NCI-H1436 treated with DMSO at 0.1 percent for 48 hours (cell line): ENCODE data around the gene FAM76B.
A peak's percentile ranks its signal among the peaks of the same experiment; 100 is the strongest.

Experiments used
- DNase-seq: peaks from one replicate; lab custom pipeline; 2025; lab: John Stamatoyannopoulos, UW

FAM76B gene

DNA sequence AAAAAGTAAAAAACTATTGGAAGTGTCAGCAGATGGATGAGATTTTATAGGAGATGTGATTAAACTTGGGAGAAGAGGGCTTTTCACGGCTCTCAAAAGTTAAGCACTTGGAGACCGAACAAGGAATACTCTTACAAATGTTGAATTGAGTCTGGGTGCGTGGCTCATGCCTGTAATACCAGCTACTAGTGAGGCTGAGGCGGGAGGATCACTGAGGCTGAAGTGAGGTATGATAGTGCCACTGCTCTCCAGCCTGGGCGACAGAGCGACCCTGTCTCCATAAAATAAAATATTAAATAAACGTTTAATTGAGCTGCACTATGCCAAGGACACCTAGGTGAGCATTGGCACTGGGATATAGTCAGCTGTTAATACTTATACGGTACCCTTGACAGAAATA, 2.6 kb upstream of the FAM76B start:
- DNase-seq: no peak

DNA sequence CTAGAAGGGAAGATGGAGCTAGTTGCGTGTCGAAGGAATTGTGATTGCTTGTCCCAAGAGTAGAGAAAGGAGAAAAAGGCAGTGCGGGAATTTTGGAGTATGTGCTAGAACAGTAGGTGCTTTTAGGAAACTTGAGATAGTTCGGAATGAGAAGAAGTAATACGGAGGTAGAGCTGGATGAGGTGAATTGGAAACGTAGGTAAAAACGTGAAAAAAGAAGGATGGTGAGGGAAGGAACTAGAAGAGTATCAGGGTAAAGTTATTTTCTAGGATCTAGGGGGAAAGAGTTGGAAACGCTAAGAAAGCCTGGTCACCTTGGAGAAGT, 2.1 kb upstream of the FAM76B start:
- DNase-seq: no peak

DNA sequence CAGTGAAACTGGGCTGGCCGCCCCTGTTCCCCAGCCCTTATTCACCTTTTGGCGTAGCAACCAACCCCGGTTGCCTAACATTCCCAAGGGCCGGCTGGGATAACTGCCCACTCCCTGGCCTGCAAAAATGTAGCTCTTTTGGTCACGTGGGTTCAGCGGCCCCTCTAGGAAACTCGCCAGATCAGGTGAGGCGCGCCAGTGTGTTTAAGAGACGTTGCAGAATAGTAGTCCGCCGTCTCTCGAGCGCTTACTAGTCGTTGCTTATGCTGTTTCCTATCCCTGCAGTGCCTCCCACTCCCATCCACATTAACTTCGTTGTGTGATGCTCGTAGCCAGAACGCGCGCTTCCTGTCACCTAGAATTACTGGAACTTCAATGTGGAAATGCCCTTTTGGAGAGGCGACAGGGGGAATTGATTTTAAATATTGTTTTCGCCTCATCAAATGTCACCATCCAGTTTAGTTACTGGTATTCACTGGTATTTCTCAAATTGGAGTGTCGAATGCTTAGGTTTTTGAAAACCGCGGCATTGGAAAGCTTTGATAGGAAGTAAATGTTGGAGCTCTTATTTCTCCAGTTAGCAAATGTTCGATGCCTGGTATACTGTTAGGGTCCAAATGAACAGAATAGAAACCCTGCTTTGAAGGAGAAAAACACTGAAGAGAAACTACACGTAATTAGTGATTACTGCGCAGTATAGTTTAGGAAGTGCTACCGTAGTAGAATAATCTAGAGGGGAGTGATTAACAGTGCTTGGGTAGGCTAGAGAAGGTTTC, 1.5 kb upstream of the FAM76B start:
- no peak for DNase-seq

DNA sequence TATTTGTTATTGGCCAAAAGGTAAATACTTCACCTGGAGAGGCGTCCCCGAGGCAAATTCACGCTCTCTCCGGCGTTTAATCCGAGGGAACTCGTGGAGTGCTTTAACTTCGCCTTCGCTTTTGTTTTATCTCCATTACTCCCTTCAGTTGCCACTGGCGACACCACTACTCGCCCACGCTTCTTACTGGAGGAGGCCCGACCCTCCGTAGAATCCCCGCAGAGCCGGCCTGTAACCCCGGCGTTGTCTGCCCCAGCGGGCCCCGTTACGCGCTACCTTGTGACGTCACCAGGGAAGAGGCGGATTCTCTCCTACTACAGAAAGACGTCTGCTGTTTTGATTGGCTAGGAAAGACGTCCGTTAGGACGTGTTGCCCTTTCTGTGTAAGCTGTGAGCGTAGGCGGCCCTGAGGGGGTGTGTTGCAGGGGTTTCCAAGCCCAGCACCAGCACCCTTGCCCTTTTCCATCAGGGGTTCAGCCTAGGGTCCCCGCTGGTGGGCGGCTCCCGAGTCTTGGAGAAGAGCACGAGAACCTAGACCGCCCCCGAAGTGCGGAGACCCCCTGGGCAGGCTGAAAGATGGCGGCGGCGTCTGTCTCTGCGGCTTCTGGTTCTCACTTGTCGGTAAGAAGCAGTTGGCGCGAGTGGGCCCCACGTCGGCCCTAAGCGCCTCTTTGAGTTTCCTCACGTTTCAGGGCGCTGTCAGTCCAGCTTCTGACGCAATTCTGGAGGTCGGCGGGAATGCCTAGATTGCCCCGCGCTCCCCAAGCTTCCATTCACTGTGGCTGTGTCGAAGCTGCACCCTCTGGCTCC, 746 bp upstream of the FAM76B start, which contains the start of gene CEP57:
Gene CEP57, plus strand, starts transcription at position 376 of the 810 bp plus-strand sequence. Its CDS starts 201 bp downstream, at position 577.
- DNase-seq: peak; percentile 91

DNA sequence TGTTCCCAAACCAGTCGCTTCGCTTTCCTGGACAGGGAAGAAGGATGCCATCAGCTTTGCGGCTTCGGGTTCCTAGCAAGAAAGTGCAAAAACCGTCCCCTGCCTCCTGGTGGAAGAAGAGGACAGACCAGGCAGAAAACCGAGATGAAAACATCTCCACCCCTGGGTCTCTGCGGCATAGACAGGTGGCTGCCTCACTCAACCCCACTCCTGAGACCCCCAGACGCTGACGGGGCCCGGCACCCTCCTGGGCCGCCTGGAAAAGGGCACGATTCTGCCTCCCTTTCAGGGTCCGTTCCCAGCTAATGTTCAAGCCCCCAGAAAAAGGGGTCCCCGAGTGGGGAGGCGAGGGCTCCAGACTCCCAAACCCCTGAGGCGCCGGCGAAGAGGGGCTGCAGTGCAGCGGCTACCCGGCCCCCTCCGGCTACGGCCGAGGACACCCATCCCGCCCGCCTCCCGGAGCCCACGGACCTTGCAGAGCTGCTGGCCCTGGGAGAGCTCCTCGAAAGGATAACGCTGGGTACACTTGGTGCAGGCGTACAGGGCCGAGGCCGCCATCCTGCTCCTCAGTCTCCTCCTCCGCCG, 569 bp downstream of the FAM76B start:
- DNase-seq: no peak

DNA sequence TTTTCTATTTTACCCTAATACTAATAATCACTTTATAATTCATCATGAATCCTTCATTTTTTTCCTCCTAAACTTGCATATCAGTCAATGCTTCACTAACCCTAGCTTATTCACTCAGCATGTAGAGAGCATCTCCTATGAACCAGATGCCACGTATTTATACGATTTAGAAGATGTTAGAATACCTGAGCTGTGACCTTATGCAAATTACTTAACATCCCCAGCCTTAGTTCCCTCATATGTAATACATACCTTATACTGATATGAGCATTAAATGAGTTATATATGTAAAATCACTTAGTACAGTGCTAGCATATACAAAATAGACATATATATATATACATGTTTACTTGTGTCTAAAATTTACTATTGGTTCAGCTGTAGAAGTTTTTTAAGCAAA, 9.0 kb downstream of the FAM76B start:
- no peak for DNase-seq

DNA sequence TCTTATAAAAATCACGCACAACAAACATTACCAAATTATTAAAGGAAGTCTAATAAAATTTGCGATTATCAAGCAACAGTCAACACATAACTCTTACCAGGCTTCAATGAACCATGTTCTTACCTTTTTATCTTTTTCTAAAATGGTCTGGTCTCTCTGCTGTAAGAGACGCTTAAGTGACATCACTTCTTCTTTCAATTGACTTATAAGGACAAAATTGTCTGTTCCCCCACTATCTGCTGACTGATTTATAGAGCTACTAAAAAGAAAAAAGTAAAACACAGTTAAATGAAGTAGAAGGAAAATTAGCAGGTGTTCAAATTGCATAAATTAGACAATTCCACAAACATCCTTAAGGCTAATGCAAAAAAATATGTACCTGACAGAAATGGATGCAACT, 10.9 kb downstream of the FAM76B start:
- no peak for DNase-seq

DNA sequence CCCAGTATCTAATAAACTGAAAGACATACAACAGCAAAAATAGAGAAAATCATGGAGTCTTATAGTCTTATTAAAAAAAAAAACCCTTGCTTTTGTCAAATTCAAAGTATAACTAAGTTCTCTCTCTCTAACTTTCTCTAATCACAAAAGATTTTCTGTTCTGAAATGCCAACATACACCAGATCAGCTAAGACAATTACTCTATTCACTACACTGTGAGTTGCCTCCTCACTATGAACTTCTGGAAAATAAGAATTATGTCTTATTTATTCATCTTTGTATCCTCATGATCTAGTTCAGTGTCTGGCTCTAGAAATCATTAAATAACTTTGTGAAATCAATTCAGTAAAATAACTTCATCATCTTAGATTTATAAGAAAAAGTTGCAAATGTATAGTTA, 12.7 kb downstream of the FAM76B start:
- DNase-seq: no peak

DNA sequence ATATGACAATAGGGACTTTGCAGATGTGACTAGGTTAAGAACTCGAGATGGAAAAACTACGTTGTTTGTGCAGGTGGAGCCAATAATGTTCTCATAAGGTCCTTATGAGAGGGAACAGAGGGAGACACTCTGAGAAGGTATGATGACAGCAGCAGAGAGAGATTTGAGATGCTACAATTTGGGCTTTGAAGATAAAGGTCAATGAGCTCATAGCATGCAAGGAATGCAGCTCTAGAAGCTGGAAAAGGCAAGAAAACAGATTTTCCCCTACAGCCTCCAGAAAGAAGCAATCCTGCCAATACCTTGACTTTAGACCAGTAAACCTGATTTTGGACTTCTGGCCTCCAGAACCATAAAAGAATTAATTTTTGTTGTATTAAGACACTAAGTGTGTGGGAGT, 21.1 kb downstream of the FAM76B start:
- DNase-seq: no peak

DNA sequence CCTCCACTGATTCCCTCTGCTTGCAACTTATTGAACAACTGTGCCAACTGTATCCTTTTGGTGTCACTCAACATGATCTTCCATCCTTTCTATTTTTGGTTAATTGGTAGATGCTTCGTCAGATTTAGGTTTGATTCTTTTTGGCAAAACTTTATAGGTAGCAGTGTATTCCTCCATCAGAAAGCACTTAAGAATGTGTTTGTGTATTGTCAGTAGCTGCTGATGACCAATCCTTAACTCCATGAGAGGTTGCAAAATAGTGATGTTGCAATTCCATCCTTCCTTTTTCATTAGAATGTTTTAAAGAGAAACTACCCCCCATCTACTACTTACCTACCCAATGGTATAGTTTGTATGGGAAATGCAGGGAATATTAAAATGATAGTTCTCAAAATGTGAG, 22.1 kb downstream of the FAM76B start:
- DNase-seq: no peak

DNA sequence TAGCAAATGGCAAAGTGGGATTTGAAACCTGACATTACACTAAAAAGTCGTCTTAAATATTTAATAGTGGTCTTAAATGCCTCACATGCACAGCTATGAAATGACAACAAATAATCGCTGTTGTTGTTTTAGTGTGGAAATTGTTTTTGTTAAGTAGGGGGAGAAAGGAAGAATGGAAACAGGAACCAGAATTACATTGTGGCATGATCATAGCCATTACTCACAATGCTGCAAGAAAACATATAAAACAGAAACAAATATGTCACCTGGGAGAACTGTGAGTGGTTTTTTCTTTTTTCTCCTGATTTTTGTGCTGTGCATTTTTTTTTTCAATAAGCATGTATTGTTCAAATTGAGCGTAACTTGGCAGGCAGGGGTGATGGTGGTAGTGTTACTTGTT, 22.9 kb downstream of the FAM76B start:
- DNase-seq: no peak

DNA sequence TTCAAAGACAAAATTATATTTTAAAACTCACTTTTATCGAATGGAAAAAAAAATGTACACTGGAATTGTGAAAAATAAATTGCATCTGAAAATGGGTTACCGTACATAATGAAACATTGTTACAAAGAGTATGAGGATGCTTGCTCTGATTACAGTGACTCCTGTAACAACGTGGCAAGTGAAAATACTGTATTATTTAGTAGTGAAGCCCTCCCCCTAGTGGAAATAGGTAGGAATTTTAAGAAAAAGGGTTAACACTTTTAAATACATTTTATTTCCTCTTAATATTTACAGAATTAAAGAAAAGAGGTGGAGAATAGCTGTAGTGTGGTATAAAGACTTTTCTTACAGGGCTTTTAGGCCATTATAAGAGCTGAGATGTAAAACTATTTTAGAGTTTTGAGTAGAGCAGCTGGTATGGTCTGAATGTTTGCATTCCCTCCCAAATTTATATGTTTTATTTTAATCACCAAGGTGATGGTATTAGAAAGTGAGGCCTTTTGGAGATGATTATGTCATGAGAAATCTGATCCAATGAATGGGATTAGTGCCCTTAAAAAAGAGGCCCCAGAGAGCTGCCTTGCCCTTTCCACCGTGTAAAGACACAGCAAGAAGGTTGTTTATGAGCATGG, 25.2 kb downstream of the FAM76B start:
- DNase-seq: peak; percentile 41

DNA sequence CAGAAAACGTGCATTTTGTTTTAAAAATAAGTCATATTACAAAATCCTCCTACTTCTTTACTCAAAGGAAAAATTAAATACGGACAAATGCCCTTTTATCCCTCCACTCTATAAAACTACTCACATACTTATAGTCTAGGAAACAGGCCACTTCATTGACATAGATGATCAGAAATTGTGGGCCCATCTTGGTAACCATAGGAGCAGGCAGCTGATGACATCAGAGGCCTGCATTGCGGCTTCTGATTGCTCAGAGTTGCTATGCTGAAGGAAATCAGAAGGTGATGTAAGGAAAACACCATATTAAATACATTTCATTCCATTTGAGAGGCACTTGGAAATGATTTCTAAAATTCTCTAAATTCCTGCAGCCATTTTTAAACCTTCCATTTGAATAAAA, 27.0 kb downstream of the FAM76B start:
- DNase-seq: no peak

DNA sequence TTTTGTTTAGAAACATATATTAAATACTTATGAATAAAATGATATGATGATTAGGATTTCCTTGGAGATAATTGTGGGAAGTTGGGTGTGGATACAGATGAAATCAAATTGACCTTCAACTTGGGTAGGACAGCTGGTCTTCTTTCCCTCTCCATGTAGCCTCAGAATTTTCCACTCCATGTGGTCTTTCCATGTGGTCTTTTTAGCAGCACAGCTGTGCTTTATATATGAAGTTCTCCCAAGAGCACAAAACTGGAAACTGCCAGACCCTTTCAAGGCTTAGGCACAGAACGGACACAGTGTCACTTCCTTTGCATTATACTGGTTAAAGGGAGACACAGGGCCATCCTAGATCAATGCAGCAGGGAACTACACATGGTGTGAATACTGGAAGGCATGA, 28.6 kb downstream of the FAM76B start:
- no peak for DNase-seq

DNA sequence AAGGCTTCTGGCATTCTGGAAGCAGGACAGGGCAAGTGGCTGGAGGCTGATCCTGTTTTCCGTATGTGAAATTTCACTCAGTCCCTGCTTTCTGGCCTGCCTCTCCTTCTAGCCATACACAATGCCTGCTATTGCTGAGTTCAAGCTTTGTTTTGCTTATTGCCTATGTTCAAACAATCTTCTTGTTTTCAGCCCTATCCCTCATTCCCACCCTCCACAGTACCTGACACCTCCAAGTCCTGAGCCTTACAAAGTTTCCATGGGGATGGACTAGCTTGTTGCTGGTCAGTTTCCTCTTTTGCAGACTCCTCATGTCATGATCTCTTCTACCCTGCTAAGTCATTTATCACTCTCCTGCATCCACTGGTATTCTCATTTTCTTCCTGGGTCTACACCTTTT, 38.1 kb downstream of the FAM76B start:
- DNase-seq: no peak

DNA sequence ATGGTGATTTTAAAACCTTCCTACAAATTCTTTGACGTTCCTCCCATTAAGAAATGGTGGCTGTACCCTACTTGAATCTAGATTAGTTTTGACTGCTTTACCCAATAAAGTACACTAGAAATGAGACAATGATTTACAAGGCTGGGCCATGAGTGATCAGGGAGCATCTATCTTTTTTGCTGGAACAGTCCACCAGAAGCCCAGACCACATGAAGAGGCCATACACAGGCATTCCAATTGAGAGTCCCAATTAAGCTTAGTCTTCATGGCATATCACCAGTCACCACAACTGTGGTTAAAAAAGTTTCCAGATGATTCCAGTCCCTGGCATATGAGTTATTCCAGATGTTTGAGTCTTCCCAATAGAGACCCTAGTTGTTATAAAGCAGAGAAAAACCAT, 39.5 kb downstream of the FAM76B start:
- DNase-seq: no peak

DNA sequence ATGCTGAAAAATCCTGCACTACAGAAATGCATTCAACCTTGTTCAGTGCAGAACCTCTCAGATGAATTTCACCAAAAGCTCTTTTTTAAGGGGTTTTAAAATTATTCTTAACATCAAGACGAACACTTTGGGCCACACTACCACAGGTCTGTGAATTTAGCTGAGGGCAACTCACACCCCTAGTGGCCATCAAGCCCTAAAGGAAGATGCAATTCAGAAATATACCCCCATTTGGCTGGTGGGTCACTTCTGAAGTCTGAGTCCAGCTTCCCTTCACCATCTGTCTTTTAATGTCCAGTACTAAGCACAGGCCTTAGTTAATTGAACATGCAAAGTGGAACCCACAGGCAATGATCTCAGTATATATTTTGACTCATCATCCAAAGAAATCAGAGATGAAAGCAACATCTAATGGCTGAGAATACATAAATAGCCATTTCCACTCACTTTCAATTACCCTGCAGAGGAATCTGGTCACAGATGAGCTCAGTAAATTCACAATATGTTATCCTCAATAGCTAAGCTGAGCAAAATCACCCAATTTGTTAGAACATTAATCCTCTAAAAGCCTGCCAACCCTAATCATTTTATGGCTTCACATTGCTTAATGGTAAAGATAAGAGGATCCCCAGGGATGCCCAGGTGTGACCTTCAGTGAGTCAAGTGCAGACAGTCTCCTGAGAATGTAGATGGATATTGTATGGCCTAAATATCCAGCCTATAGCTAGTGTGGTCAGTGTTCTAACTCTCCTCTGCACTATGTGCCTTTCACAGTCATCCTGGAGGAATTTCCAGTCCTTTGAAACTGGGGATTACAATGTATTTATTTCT, 50.3 kb downstream of the FAM76B start:
- no peak for DNase-seq

DNA sequence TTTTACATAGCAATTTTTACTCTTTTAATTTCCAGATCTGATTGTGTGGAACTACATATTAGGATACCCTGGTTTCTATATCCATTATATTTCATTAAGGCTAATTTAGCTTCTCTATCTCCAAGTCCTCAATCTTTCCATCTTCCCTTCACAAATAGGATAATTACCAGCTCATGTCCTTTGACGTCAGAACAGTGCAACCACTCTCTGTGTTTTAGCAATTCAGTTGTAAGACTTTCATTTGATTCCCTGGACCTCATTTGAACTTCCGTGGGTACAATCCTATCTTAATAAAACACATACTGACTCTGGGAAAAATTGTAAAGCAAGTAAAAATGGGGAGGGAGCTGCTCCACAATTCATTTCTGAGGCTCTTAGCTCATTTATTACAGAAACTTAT, 52.8 kb downstream of the FAM76B start:
- DNase-seq: no peak

DNA sequence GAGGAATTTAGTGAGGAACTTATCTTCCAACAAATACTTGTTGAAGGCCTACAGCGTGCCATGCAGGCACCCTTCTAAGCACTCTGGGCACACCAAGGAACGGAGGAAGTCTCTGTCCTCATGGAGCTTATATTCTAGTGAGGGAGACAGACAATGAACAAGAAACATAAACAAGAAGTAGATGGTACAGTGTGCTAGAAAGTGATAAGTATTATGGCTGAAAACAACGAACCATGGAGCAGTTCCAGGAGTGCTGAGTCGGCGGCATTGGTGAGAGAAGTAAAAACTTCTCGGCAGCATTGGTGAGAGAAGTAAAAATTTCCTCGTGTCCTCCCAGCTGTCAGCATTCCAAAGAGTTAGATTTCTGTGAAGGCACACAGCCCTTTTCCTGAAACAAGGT, 53.2 kb downstream of the FAM76B start:
- no peak for DNase-seq

DNA sequence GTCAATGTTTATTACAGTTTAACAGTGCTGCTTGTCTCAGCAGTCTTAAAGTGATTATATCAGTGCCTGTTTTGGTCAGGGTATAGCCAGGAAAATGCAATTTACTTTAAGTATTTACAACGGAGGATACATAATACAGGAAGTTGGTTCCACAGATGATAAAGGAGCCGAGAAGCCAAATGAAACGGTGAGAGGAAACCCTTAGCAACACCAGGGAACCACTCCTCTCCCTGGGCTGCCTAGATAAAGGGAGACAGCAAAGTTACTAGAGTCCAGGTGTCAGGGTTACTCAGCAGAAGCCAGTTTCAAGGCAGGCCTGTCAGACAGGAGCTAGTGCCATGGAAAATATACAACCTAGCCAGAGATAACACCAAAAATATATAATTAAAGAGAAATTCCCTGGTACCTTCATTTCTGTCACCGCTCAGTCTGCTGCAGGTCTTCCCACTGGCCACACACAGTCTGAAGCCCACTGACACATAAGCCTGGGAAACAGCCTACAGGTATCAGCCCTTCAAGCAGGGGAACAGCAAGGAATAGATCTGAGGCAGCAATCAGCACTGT, 55.5 kb downstream of the FAM76B start:
- DNase-seq: no peak

DNA sequence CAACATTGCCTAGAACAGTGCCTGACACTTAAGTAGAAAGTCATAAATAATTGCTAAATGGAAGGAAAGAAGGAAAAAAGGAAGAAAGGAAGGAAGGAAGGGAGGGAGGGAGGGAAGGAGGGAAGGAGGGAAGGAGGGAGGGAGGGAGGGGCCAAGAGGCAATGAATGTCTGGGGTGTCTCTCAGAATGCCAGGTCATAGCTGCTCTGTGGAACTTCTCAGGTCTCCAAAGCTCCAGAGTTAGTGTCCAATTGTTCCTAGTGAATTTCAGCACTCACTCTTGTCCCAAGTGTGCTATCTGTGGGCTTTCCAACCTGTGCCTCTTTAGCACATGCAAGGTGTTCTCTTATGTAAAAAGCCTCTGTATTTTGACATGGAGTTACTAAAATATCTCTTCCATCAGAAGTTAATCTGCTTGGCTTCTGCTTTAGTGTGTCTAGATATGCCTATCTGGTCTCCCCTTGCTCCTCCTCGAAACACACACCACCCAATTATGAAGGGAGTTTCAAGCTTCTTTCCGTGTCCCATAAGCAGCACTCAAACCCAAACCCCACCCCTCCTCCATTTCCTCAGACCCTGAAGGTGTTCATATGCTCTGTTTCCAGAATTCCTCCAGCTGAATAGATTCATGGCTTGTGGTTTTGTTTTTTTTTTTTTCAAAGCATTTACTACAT, 56.5 kb downstream of the FAM76B start:
- DNase-seq: no peak
